ENCODE measurements around the gene GNAS-AS1.
A peak's percentile ranks its signal among the peaks of the same experiment; 100 is the strongest.

GNAS-AS1 gene

GRCh38 chr20:58855506-58856389, 5.0 kb upstream of the GNAS-AS1 start:
- DNase-seq (ENCODE audit: low read depth) = no peak

DNA sequence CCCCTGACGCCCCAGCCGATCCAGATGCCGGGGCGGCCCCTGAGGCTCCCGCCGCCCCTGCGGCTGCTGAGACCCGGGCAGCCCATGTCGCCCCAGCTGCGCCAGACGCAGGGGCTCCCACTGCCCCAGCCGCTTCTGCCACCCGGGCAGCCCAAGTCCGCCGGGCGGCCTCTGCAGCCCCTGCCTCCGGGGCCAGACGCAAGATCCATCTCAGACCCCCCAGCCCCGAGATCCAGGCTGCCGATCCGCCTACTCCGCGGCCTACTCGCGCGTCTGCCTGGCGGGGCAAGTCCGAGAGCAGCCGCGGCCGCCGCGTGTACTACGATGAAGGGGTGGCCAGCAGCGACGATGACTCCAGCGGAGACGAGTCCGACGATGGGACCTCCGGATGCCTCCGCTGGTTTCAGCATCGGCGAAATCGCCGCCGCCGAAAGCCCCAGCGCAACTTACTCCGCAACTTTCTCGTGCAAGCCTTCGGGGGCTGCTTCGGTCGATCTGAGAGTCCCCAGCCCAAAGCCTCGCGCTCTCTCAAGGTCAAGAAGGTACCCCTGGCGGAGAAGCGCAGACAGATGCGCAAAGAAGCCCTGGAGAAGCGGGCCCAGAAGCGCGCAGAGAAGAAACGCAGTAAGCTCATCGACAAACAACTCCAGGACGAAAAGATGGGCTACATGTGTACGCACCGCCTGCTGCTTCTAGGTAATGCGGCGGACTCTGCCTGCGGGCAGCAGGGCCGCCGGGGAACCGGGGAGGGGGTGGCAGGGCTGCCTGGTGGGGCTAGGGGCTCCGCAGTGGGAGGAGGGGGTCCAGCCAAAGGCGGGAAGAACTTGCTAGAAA, 4.2 kb upstream of the GNAS-AS1 start:
- DNase-seq (ENCODE audit: low read depth) = no peak

- no peak for DNase-seq (ENCODE audit: low read depth)
These were observed 3.4 kb upstream of the GNAS-AS1 start for GRCh38 chr20:58853976-58854637.

GRCh38 chr20:58853466-58853865, 2.8 kb upstream of the GNAS-AS1 start:
- DNase-seq (ENCODE audit: low read depth) = no peak

- DNase-seq (ENCODE audit: low read depth) = peak; percentile 71
These were observed 2.0 kb upstream of the GNAS-AS1 start, which contains the start of gene GNAS for GRCh38 chr20:58852543-58853271. Gene GNAS (plus strand): TSS chr20:58852716.

DNA sequence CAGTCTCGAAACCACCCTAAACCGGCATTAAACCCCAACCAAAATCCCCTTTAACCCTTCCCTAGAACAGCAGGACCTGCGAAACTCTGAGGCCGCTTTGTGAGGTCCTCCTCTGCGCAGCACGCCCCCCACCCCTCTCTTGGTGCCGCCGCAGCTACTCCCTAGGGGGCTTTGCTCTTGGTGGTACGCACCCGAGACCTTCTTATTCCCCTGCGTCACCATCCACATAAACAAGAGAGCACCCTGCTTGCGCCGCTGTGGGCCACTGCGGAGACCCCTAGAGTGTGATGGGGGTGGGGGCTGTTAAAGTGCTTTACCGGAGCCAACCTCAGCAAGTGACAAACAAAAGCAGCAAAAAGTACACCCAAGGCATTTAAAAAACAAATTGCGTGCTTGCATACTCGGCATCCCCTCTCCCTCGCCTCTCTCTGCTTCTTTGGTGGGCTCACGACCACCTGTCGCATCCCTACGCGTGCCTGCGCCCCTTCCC, 1.3 kb upstream of the GNAS-AS1 start:
- no peak for DNase-seq (ENCODE audit: low read depth)

DNA sequence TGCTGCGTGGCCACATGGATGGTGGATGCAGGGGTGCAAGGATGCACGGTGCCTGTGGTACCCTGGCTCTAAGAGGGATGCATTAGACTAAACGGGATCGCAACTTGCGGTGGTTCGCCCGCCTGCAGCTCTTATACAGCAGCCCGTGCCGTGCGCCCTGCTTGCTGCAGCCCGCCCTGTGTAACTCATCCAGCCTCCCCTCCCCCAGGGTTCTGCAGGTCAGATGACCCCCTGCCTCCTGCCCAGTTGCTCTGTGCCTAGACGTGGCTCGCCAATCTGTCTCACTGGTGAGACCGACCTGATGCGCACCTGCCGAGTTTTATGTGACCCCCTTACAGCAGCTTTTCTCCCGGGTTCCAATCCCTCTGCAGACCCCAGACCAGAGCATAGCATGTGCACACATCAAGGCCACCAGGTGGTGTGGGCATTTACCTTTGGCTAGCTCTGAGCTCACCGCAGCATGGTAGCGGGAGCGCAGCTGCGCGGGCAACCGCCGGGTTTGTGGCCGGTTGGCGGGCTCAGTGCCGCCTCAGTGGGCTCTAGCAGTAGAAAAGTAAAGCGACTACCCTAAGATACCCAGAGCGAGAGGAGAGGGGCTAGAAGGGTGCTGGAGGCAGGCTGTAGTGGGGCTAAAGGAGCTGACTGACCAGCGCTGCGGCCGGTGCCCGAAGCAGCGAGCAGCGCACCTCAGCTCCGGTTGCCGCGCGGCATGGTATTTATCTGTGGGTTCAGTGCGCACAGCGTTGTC, 693 bp upstream of the GNAS-AS1 start:
- no peak for DNase-seq (ENCODE audit: low read depth)

DNA sequence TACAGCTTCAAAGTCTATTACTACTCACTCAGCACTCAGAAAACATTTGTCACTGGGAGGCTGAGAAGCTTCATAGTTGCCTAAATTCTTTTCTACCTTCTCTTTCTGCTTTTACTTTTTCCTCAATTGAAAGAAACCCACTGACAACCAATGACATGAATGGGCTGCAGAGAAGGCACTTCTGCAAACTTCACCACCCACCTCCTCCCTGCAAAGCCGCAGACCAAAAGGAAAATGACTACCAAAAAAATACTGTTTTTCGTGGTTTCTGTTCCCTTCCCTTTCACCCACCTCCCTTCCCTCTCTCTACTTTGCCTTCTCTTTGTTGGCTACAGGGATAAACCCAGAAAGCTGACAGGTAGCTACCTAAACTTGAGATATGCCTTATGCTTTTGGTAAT, 3.2 kb downstream of the GNAS-AS1 start:
- no peak for DNase-seq (ENCODE audit: low read depth)

DNA sequence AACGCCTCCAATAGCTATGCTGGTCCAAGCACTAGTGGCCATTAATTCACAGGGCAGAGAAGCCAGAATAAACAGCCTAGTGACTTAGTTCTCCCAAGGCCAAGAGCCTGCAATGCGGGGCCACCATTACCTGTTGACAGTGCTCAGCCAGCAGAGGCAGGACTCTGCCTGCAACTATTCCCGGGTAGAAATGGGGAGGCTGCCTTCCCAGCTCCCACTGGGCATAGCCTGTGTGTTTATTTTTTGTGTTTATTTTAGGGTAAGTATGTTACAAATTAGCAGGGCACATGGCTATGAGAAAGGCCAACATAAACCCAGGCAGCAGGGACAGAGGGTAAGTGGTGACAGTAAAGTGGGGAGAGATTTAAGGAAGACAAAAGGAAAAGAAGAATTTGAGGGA, 5.0 kb downstream of the GNAS-AS1 start:
- no peak for DNase-seq (ENCODE audit: low read depth)

DNA sequence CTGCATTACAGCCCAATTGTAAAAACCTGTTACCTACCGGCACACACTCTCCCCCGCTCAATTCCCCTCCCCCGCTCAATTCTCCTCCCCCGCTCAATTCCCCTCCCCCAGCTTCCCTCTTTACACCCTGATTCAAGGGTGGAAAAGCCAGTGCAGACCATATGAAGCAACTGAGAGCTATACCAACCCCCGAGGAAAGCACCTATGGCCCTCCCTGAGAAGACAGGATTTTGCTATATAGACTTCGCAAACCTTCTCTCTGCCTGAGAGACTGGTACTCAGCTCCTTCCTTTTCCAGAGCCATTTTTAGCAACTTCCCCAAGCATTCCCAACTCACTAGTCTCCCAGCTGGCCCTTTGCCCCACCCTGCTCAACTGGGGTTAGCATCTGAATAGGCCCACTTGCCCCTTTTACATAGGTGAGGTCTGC, 7.6 kb downstream of the GNAS-AS1 start:
- no peak for DNase-seq (ENCODE audit: low read depth)

DNA sequence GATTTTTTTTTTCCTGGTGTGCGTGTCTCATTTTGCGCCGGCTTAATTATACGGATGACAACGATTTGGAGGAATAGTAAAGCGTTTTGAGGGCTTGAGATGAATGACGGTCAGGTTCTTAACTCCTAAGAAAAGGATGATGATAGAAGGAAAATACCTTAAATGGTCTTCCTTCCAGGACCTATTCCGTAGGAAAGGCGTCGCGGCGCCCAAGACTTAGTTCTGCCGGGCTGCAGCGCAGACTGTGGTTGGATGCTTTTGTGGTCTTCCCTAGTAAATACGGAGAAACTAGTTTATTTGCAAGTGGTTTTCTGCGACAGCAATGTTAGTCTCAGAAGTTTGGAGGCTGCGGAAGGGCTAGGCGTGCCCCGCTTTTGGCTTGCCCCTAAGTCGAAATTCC, 8.4 kb downstream of the GNAS-AS1 start:
- DNase-seq (ENCODE audit: low read depth) = no peak

DNA sequence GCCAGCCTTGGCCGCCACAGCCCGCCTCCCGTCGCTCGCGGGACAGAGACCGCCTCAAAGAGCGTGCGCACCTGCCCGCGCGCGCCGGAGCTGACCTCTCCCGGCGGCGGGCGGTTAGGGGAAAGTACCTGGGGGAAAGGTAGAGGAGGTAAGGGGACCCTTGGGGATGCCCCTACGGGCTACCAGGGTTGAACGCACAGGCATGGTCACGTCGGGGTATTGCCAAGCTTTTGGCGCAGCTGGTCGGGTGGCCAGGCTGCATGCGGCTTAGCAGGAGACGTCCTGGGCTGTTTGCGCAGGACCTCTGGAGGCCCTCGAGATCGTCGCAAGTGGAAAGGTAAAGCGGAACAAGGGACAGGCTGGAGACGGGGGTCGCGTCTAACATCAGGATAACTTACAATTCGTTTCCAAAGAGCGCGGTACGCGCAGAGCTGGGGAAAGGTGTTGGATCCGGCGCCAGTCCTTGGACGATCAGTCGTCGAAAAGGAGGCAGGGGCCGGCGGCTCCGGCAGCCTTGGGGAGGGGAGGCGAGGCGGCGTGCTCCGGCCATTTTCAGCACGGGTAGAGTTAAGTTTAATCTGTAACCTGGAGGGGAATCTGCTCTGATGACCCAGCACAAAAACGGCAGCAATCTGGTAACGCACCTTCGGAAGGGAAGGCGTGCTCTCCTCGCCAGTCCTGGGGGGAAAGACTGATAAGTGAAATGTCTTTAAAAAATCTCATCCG, 9.0 kb downstream of the GNAS-AS1 start:
- no peak for DNase-seq (ENCODE audit: low read depth)

DNA sequence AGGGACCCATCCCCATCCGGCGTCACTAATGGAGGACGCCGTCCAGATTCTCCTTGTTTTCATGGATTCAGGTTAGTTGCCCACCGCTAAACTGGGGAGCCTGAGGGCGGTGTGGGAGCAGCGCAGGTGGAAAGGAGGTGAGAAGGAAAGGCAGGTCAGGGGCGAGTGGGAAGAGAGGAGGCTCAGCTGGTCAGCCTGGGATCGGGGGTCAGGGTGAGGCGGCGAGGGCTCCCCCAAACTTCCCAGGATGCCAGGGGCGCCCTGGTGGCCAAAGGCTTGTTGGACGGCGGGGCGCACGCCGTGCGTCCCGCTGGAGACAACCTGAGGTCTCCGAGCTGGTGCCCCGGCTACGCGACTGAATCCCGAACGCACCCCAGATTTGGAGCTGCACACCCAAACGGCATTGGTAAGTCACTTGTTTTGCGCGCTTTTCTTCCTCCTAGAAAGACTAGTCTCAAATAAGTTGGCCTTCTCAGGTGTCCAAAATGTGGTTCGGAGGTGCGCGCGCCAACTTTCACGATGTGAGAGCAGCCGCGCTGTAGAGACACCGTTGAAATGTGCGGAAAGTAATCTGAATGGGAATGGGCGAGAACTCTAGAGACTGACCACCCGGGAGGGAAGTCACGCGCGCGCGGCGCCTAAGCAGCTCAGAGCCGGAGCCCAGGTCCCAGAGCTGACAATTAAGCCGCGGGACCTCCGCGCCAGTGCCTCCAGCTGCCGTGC, 9.7 kb downstream of the GNAS-AS1 start:
- DNase-seq (ENCODE audit: low read depth) = no peak

GRCh38 chr20:58839991-58840747, 10.5 kb downstream of the GNAS-AS1 start:
- no peak for DNase-seq (ENCODE audit: low read depth)

DNA sequence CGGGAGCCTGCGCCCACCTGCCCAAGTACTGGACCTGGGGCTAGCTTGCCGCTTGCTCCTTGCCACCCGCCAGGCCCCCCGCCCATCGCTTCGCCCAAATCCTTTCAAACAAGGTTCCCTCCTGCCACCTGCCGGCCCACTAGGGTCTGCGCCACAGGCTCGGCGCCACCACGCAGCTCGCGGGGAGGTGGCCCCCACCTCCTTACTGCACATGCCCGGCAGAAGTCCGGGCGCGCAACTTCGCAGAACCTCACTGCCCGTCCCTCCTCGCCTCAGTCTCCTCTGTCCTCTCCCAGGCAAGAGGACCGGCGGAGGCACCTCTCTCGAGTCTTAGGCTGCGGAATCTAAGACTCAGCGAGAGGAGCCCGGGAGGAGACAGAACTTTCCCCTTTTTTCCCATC, 11.2 kb downstream of the GNAS-AS1 start:
- DNase-seq (ENCODE audit: low read depth) = peak; percentile 35

DNA sequence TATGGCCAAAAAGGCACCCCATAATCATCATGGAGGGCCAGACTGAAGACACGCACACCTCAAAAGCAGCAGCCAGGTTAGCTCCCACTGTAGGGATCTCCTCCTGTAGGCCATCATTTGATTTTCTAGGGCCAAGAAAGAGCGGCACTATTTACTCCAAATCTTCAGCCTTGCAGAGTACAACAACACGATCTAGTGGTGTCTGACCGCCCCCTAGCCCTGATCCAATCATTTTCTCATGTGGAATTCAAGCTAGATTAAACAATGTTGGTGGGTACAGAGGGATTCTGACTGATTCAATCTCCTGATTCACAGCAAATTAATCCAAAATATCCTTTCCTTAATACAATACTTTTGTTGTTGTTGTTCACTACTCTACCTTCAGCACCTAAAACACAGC, 12.5 kb downstream of the GNAS-AS1 start:
- no peak for DNase-seq (ENCODE audit: low read depth)

GRCh38 chr20:58837717-58838116, 13.0 kb downstream of the GNAS-AS1 start:
- no peak for DNase-seq (ENCODE audit: low read depth)

DNA sequence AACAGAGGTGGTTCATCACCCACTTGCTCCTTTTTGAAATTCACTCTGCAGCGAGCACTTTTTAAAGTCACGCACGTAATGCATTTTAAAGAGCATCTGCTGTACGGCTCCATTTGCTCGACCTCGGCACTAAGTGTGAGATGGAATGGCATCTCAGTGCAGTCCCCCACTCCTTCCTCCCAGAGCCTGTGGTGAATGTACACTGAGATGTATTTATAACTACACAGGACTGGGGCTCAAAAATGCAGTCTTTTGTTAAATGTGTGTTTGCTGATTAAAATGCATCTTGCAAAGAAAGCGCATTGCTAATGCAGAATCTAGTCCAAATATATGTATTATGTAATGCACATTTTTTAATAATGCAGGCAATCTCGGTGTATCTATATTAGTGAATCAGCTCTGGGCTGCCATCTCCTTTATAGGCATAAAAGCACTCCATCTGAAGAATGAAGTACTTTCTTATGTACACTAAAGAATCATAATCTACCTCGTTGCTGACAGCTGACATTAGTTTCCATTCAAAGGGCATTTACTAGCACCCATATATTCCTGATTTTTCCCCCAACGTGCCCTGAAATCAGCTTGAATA, 14.0 kb downstream of the GNAS-AS1 start:
- DNase-seq (ENCODE audit: low read depth) = no peak
